Gastroesophageal sphincter (tissue), 3 donors: Measurements from ENCODE around the gene SLC12A8.

Experiments used
- POLR2A ChIP-seq, 2 donors: fragments of 450-650 bp; IDR thresholded peaks; one replicate each; pipeline ENCODE4 v1.6.1; 2017; ENCODE audit warnings: antibody characterized with exemption in 2 of 2, mild to moderate bottlenecking in 2 of 2, moderate library complexity in 1 of 2
- POLR2AphosphoS5 ChIP-seq: sonication (generic); formaldehyde crosslinking; IDR thresholded peaks from one replicate; pipeline ENCODE4 v1.6.1; 2017; ENCODE audit warnings: antibody characterized with exemption
- TF ChIP-seq, protein P1 (sequence below), 4 experiments: fragments of 200-600 bp in 2 of 4; fragments of 450-650 bp in 2 of 4; sonication (generic) in 1 of 4; IDR thresholded peaks; one replicate each; pipeline ENCODE4 v1.5.1; 2017 to 2019; ENCODE audit warnings: antibody characterized with exemption in 4 of 4, mild to moderate bottlenecking in 2 of 4, moderate library complexity in 2 of 4

DNA sequence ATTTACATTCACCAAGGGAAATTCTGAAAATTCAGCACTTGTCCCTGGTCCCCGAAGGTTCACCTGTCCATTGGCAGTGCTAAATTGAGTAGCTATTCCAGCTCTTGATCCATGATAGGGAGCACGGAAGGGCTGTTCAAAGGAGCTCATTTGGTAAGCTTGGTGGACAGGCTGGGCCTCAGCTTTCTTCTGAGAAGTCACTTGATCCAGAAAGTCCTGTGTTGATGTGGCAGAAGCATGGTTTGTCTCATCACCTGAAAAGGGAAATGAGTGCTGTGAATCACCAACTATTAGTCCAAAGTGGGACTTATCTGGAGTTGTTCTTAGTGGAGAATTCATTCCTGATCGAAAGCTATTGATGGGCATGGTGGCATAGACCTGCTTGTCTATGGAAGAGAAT lies 19.9 kb upstream of the SLC12A8 start:
- TF ChIP-seq, protein P1, sequence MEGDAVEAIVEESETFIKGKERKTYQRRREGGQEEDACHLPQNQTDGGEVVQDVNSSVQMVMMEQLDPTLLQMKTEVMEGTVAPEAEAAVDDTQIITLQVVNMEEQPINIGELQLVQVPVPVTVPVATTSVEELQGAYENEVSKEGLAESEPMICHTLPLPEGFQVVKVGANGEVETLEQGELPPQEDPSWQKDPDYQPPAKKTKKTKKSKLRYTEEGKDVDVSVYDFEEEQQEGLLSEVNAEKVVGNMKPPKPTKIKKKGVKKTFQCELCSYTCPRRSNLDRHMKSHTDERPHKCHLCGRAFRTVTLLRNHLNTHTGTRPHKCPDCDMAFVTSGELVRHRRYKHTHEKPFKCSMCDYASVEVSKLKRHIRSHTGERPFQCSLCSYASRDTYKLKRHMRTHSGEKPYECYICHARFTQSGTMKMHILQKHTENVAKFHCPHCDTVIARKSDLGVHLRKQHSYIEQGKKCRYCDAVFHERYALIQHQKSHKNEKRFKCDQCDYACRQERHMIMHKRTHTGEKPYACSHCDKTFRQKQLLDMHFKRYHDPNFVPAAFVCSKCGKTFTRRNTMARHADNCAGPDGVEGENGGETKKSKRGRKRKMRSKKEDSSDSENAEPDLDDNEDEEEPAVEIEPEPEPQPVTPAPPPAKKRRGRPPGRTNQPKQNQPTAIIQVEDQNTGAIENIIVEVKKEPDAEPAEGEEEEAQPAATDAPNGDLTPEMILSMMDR (IDR thresholded peaks at IDR 0.05), result no peak
- TF ChIP-seq POLR2AphosphoS5, result no peak
- no peak for TF ChIP-seq POLR2A (IDR thresholded peaks at IDR 0.05)
